Tibial nerve (tissue), 4 donors: ENCODE measurements around the gene ATG7. TPM values are rescaled to one million over a fixed set of nuclear protein-coding genes. Genes with fewer than 3 reads are reported as not detected.
"Not testable (repeated sequence)": the region's sequence is repeated elsewhere in the genome, so short reads cannot be mapped to it uniquely, and the experiment has no call there.

Source experiments
- DNase-seq, 2 donors: peaks; one replicate each; pipeline ENCODE4 v3.0.0-alpha.2; 2019; ENCODE audit warnings: low spot score in 2 of 2
- H3K27ac ChIP-seq, 4 donors: fragments of 200-600 bp; sonication (generic) in 3 of 4; one replicate each; pipeline ENCODE4 v1.5.1; 2017 to 2019; ENCODE audit warnings: mild to moderate bottlenecking in 1 of 4
- H3K27me3 ChIP-seq, 2 donors: fragments of 200-600 bp; sonication (generic) in 1 of 2; one replicate each; pipeline versions ENCODE4 v1.5.1 to v1.6.0; 2017 to 2019
- H3K36me3 ChIP-seq, 3 donors: fragments of 200-600 bp; sonication (generic); one replicate each; pipeline ENCODE4 v1.5.1; 2018 to 2019
- H3K4me1 ChIP-seq, 4 donors: fragments of 200-600 bp; sonication (generic) in 3 of 4; one replicate each; pipeline ENCODE4 v1.5.1; 2017 to 2019
- H3K4me3 ChIP-seq, 4 donors: fragments of 200-600 bp; sonication (generic) in 3 of 4; one replicate each; pipeline ENCODE4 v1.5.1; 2017 to 2019; ENCODE audit warnings: mild to moderate bottlenecking in 1 of 4, moderate library complexity in 1 of 4
- H3K9me3 ChIP-seq, 4 donors: fragments of 200-600 bp; sonication (generic) in 3 of 4; one replicate each; pipeline ENCODE4 v1.5.1; 2017 to 2019
- EP300 ChIP-seq, 2 donors: sonication (generic); formaldehyde crosslinking; IDR thresholded peaks; one replicate each; pipeline ENCODE4 v1.6.1; 2017; ENCODE audit warnings: antibody characterized with exemption in 2 of 2, mild to moderate bottlenecking in 1 of 2
- POLR2A ChIP-seq, 2 donors: fragments of 450-650 bp; IDR thresholded peaks; one replicate each; pipeline ENCODE4 v1.6.1; 2017; ENCODE audit warnings: antibody characterized with exemption in 2 of 2, mild to moderate bottlenecking in 2 of 2, moderate library complexity in 2 of 2
- WGBS, 2 donors: methylation state at CpG; one replicate each; pipeline ENCODE4 v1.1.5; 2018; 5-methylcytosine and 5-hydroxymethylcytosine counted together
- total RNA-seq, 4 donors: library from RNA; depleted of rRNA; stranded (reverse); fragments of >200 nt; gene quantifications; one replicate each; pipeline ENCODE4 v1.1.0, GENCODE V29; 2016
- TF ChIP-seq, protein P1 (sequence below), 5 experiments: fragments of 200-600 bp in 3 of 5; fragments of 450-650 bp in 2 of 5; sonication (generic) in 3 of 5; IDR thresholded peaks; one replicate each; pipeline ENCODE4 v1.5.1; 2016 to 2019; ENCODE audit warnings: antibody characterized with exemption in 5 of 5, mild to moderate bottlenecking in 3 of 5, moderate library complexity in 2 of 5

The ATG7 gene
- total RNA-seq, 4 donors from 2014 or later = 71.0 to 94.0 (median 76.2) TPM

DNA sequence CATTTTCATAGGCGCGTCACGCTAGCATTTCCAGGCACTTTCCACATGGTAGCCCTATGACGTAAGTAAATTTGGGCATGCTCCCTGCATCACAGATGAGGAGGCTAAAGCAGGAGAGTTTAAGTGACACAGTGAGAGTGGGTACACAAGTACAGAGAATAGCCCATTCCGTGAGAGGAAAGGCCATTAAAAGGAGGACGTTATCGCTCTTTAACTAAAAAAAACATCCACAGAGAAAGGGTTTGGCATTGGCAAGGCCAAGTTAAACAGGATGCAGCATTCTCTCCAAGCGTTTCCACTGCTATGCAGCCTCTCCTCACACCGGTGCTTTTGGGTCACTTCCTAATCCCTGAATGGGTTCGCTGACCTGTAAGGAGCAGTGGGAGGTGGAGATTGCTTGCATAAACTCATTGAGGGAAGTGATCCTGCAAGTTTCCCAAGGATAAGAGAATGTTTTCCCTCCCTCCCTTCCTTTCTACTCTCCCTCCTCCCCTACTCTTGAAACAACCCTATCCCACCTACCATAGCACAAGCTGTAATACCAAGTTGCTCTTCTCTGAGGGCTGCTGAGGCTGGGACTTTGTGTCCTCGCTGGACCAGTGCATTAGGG, 223.9 kb downstream of the ATG7 start:
- Histone ChIP-seq H3K27ac (peak overlapping the region in 2 of 4 donors; percentile 57 to 61), H3K4me3 (no peak overlapping the region), H3K36me3 (no peaks in the 10 kb centered on the region), H3K9me3 (no peaks in the 10 kb centered on the region), H3K27me3 (no peaks in the 10 kb centered on the region), H3K4me1 (peaks cover 0 to 35% (median 14%) of the 10 kb centered on the region in 4 donors)
- WGBS, 2 donors = 56 to 68% methylated on average over 11 of the region's 11 CpGs
- peak in 1 of 2 donors; percentile 54 for TF ChIP-seq EP300 (IDR thresholded peaks at IDR 0.05)
- TF ChIP-seq, protein P1, sequence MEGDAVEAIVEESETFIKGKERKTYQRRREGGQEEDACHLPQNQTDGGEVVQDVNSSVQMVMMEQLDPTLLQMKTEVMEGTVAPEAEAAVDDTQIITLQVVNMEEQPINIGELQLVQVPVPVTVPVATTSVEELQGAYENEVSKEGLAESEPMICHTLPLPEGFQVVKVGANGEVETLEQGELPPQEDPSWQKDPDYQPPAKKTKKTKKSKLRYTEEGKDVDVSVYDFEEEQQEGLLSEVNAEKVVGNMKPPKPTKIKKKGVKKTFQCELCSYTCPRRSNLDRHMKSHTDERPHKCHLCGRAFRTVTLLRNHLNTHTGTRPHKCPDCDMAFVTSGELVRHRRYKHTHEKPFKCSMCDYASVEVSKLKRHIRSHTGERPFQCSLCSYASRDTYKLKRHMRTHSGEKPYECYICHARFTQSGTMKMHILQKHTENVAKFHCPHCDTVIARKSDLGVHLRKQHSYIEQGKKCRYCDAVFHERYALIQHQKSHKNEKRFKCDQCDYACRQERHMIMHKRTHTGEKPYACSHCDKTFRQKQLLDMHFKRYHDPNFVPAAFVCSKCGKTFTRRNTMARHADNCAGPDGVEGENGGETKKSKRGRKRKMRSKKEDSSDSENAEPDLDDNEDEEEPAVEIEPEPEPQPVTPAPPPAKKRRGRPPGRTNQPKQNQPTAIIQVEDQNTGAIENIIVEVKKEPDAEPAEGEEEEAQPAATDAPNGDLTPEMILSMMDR (IDR thresholded peaks at IDR 0.05) = no peak
- DNase-seq = no peak

DNA sequence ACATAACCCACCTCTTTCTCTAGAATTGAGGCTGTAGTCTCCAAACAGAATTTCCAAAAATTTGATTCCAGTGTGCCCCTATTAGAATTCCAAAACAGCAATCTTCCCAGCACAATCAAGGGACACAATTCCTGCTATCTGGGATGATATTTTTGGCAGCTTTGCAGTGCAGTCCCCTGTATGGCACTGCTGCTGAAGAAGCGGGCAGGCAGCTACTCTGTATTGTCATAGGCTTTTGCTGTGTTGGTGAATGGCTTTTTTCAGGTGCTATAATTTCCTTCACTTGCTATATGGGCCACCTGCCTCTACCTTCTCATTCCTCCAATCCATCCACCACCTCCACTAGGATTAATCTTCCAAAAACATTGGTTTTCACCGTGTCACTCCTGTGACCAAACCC, 226.0 kb downstream of the ATG7 start:
- DNase-seq = no peak
- Histone ChIP-seq H3K4me3 (no peak overlapping the region), H3K36me3 (no peaks in the 10 kb centered on the region), H3K27me3 (no peaks in the 10 kb centered on the region), H3K27ac (peak overlapping the region in 3 of 4 donors; percentile 28 to 81 (median 74)), H3K4me1 (peaks cover 0 to 35% (median 14%) of the 10 kb centered on the region in 4 donors), H3K9me3 (no peaks in the 10 kb centered on the region)
- 84 to 87% methylated on average over 2 of the region's 2 CpGs for WGBS, 2 donors
- TF ChIP-seq POLR2A (IDR thresholded peaks at IDR 0.05) (no peak), EP300 (IDR thresholded peaks at IDR 0.05) (no peak)
- TF ChIP-seq, protein P1 (IDR thresholded peaks at IDR 0.05) = no peak

DNA sequence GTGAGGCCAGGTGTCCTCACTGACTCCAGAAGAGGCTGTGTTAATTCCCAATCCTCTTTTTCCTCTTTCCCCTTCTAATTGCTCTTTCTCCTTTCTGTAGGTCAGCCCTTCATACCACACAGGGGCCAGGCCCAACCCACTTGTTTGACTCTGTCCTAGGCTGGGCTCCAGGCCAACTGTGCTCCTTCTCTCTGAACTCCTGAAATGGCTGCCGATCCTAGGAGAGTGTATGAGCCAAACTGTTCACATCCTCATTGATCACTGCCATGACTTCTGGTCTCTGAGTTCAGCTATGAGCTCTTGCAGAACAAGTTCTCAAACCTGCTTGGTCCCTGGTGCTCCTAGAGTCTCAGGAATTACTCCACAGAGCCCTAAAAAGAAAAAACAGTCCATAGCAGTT, 226.4 kb downstream of the ATG7 start:
- Histone ChIP-seq H3K27ac (peak overlapping the region in 3 of 4 donors; percentile 28 to 81 (median 74)), H3K36me3 (no peaks in the 10 kb centered on the region), H3K9me3 (no peaks in the 10 kb centered on the region), H3K4me3 (no peak overlapping the region), H3K4me1 (peaks cover 0 to 35% (median 14%) of the 10 kb centered on the region in 4 donors), H3K27me3 (no peaks in the 10 kb centered on the region)
- peak in 1 of 2 donors; percentile 33 for DNase-seq
- TF ChIP-seq, protein P1 (IDR thresholded peaks at IDR 0.05) = no peak
- TF ChIP-seq POLR2A (IDR thresholded peaks at IDR 0.05) (no peak), EP300 (IDR thresholded peaks at IDR 0.05) (no peak)
- 10 to 15% methylated on average over 1 of the region's 1 CpG for WGBS, 2 donors

DNA sequence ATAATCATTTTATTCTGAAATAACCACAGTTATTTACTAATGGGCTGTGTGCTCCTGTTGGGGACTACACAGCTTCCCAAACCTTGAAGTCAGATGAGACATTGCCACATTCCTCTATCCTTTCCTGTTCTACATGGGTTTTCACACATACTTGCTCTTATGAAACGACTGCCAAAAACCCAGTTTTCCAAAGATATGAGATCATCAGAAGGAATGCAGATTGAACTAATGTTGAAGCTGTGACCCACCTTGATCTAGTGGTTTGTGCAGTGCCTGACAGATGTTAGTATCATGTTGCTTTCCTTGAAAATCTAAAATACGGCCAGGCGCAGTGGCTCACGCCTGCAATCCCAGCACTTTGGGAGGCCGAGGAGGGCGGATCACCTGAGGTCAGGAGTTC, 226.9 kb downstream of the ATG7 start:
- peak overlapping the region in 3 of 4 donors; percentile 28 to 81 (median 74) for H3K27ac ChIP-seq
- no peak overlapping the region for H3K4me3 ChIP-seq
- DNase-seq = peak in 1 of 2 donors; percentile 51
- WGBS, 2 donors = 68 to 83% methylated on average over 6 of the region's 6 CpGs
- no peaks in the 10 kb centered on the region for H3K36me3 ChIP-seq
- no peaks in the 10 kb centered on the region for H3K27me3 ChIP-seq
- TF ChIP-seq, protein P1 (IDR thresholded peaks at IDR 0.05) = no peak
- peak in 1 of 2 donors; percentile 77 for TF ChIP-seq EP300 (IDR thresholded peaks at IDR 0.05)
- no peaks in the 10 kb centered on the region for H3K9me3 ChIP-seq
- peaks cover 0 to 35% (median 14%) of the 10 kb centered on the region in 4 donors for H3K4me1 ChIP-seq

DNA sequence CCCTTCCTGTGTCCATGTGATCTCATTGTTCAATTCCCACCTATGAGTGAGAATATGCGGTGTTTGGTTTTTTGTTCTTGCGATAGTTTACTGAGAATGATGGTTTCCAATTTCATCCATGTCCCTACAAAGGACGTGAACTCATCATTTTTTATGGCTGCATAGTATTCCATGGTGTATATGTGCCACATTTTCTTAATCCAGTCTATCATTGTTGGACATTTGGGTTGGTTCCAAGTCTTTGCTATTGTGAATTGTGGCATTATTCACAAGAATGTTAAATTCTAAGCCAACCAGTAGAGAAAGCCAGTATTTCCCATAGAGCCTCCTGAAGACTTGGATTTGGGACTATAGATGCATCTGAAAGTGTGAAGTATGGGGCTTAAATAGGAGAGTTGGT, 230.2 kb downstream of the ATG7 start:
- H3K27ac ChIP-seq, H3K9me3 ChIP-seq, DNase-seq, H3K4me3 ChIP-seq, H3K27me3 ChIP-seq, H3K36me3 ChIP-seq: not testable (repeated sequence)
- H3K4me1 ChIP-seq = peaks cover 0 to 19% (median 10%) of the 10 kb centered on the region in 4 donors
- WGBS, 2 donors = 50 to 91% methylated on average over 1 of the region's 3 CpGs
